ENCODE results near the gene PLA2G15.

The PLA2G15 gene, protein sequence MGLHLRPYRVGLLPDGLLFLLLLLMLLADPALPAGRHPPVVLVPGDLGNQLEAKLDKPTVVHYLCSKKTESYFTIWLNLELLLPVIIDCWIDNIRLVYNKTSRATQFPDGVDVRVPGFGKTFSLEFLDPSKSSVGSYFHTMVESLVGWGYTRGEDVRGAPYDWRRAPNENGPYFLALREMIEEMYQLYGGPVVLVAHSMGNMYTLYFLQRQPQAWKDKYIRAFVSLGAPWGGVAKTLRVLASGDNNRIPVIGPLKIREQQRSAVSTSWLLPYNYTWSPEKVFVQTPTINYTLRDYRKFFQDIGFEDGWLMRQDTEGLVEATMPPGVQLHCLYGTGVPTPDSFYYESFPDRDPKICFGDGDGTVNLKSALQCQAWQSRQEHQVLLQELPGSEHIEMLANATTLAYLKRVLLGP

DNA sequence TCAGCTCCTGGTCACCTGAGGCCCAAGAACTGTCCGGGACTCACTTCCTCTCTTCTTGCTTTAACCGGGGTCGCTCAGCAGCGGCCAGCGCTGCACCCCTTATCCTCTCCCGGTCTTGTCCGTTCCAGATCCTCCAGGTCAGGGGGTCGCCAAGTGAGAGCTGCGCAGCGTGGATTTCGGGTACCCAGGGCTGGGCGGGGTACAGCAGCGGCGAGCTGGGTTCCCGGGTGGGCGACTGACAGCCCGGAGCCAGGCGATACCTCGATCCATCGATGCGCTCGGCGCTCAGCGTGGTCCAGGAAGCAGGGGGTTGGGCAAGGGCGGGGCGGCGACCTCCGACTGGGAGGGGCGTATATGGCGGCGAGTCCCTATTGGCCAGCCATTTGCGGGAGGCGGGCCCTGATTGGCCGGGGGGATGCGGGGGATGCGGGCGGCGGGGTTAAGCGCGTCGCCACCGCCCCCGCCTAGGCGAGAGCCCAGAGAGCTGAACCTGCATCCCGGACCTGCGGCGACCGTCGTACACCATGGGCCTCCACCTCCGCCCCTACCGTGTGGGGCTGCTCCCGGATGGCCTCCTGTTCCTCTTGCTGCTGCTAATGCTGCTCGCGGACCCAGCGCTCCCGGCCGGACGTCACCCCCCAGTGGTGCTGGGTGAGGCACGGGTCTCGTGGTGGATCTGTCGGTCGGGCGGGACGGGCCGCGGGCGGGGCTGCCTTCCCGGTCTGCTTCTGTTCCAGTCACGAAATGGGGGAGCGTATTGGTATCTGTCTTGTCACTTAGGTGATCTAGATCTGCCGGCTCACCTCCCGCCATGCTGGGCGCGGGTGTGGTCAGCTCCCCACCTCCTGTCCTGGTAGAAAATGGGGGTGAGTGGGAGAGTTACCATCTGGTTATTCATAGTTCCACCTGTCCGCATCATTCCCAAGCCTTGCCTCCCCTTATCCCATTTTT lies at the start of gene PLA2G15:
TSS of gene PLA2G15 (plus strand) at position 471 of the 951 bp plus-strand sequence. CDS start at position 525, 54 bp downstream.
- DNase-seq, result peak; percentile 82

DNA sequence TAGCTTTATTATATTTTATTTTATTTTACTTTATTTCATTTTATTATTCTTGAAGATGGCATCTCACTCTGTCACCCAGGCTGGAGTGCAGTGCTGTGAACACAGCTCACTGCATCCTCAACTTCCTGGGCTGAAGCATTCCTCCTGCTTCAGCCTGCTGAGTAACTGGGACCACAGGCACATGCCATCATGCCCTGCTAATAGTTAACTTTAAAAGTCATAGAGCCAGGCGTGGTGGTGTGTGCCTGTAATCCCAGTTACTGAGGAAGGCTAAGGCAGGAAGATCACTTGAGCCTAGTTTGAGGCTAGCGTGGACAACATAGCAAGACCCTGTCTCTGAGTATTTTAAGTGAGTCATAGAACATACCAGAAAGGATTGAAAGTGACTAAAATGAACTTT lies 47.9 kb upstream of the PLA2G15 start:
- DNase-seq, result no peak

DNA sequence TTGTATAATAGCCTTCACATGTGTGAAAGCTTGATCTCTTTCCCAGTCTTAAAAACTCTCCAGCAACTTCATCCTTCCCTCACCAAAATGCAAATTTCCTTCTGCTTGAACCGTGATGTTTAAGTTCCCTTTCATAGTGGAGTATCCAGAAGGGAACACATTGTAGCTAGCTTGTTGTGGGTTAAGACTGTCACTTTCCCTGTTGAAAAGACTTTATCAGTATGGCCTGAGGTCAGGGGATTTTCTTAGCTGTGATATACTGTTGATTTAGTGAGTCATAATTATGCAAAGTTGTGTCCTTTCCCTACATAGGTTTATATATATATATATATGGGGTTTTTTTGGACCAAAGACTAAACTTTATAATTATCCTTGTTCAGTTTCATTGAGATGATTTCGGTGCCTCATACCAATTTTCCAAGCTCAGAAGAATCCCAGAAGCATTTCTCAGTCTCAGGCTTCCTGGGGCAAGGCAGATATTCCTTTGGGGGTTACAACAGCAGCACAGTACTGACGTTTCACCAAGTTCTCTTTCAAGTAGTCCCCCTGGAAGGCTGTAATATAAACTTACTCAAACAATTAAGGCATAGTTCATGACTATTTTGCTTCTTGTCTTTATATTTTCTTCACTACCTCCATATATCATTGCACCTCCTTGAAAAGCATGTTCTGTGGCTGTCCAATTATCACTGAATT lies 44.9 kb upstream of the PLA2G15 start:
- DNase-seq, result no peak

DNA sequence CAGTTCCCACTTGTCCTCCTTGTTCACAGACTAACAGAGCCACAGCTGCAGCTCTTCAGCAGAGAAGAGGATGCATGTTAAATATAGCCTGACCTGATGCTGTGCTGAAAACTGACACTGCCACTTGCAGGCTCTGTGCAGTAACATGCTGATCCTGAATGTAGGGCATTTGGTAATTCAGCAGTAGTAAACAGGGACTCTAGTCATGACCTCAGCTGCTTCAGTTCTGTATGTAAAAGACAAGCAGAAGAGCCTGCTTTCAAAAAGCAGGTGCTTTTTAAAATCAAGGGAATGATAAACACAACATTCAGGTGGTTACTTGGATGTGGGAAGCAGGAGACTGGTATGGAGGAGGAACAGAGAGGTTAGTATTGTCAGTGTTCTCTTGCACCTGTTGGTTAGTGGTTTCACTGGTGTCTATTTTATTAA lies 43.1 kb upstream of the PLA2G15 start:
- peak; percentile 84 for DNase-seq

DNA sequence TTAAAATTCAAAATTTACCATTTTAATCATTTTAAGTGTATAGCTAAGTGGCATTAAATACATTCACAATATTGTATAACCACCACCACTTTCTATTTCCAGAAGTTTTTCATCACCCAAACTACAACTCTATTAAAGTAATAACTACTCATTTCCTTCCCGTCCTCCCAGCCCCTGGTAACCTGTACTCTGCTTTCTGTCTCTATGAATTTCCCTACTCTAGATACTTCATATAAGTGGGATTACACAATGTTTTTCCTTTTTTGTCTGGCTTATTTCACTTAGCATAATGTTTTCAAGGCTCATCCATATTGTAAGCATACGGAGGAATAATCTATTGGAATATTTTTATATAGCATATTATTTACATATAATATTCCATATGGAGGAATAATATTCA lies 38.9 kb upstream of the PLA2G15 start:
- no peak for DNase-seq

DNA sequence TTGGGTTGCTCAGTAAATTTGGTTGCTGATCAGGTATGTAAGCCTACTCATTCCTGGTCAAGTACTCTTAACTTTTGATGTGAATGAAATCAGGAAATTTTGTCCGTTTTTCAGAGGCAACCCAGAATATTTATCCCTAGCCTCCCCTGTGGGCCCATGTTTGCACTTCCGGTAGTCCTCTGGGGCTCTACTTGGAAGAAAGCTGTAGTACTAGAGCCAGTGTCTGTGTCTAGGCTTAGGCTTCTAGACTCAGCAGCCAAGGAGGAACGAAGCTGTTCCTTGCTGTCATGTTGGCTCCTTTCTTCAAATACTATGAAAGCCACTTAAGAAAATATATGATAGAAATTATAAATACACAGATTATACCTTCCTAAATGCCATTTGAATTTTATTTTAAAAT lies 30.4 kb upstream of the PLA2G15 start:
- no peak for DNase-seq

DNA sequence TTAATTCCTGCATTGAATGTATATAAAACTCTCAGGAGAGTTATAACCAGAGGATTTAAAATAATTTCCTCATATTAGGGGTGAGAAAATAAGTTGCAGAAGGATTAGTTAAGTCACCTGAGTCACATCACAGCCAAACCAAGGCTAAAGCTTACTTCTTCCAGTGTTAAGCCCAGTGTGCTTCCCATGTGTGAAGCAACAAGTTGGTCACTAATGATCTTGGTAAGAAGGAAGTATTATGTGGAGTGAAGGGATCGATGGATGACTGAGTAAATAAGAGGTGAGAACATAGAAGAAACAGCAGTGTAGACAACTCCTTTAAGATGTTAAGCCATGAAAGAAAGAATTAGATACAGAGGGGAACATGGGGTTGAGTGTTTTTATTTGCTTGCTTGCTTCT lies 29.9 kb upstream of the PLA2G15 start:
- no peak for DNase-seq

DNA sequence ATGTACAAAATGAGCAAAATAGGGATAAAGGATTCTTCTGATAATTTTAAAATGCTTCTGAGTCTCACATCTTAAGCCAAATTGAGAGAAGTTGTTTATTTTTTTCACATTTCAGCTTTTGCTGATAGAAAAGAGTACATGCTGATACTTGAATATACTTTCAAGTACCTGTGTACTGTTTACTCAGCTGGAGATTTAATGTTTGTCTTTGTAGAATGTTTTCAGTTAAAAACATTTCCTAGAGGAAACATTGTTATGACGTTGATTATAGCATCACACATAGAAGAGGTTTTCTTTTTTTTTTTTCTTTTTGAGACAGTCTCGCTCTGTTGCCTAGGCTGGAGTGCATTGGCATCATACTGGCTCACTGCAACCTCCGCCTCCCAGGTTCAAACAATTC lies 28.9 kb upstream of the PLA2G15 start:
- no peak for DNase-seq

DNA sequence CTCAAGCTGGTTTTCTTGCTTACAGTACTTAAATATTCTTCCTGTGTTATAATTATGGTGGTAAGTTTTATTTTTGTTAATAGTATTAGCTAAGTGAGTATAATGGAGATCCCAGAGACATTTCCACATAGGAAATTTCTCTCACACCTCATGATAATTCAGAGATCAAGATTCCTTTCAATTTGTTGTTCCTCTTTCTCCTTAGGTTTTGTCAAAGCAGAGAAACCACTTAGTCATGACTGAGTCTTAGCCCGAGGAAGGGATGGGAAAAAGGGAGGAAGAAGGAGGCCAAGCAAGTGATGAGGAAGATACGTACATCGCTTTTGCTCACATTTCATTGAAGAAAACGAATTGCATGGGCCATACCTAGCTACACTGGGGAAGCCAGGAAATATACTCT lies 27.7 kb upstream of the PLA2G15 start:
- DNase-seq, result no peak

DNA sequence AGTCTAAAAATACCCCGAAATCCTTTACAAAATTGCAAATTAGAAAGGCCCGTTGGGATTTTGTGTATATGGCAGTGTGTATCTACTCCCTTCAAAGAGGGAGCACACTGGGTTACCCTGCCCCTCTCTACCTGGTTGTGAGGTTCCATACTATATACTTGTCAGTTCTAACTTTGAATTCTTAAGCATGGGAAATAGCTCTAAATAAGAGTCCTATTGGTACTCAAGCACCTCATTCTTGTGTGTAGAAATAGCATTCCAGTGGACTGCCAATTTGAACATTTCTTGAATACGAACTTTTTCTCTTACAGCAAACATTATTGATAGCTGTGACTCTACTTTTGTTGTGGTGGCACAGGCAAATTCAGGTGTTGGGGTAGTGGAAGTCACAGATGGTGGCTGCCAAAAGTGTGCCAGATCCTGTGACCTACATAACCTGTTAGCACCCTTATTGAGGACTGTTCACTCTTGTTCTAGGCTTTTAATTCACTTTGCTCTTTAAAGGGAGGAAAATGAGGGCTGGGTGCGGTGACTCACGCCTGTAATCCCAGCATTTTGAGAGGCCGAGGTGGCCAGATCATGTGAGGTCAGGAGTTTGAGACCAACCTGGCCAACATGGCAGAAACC lies 25.3 kb upstream of the PLA2G15 start:
- no peak for DNase-seq

DNA sequence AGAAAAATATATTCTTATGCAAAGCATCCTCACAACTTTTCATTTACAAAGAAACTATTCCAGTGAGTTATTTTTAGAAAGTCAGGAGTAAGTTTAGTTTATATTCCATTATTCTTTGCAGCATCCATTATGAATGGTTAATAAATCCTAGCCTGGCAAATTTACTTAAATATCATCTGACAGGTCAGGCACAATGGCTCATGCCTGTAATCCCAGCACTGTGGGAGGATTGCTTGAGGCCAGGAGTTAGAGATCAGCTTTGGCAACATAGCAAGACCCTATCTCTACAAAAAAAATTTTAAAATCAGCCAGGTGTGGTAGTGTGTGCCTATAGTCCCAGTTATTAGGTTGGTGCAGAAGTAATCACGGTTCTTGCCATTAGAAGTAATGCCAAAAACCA lies 22.1 kb upstream of the PLA2G15 start:
- DNase-seq, result no peak

DNA sequence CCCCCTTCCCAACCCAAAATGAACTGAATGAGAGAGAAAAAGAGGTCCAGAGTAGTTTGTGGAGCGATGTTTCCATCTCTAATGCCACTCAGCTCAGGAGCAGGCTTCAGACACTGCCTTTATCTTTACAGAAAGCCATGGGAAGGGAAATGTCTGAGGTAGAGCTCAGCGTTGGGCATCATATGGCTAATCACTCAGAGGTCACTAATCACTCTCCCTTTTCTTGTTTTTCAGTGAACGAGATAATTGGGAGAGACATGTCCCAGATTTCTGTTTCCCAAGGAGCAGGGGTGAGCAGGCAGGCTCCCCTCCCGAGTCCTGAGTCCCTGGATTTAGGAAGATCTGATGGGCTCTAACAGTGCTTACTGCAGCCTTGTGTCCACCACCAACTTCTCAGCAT lies 19.1 kb upstream of the PLA2G15 start:
- no peak for DNase-seq

DNA sequence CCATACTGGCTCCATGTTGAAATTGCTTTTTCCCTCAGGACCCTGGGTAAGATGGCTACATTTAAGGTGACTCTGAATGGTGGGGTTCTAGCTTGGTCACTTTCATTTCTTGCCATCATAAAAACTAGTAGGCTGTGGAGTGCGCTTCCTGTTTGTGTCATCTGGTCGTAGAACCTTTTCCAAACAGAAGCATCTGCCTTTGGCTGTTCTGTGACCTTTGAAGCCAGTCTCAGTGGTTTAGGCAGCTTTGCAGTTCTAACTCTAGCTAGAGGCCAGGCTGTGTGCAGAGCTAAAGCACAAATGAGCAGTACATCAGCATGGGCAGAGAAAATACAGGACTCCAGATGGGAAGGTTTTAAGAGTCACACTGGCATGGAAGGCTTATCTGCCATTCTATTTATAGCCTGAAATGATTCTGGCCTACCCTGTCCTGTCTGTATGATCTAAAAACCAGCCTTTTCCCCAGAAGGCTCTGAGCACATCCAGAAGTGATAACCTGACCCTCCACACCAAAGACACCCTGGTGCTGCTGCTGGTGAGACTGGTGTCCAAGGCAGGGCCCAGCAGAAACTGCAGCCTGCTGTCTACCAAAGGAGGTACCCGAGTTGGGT lies 17.9 kb upstream of the PLA2G15 start:
- no peak for DNase-seq

DNA sequence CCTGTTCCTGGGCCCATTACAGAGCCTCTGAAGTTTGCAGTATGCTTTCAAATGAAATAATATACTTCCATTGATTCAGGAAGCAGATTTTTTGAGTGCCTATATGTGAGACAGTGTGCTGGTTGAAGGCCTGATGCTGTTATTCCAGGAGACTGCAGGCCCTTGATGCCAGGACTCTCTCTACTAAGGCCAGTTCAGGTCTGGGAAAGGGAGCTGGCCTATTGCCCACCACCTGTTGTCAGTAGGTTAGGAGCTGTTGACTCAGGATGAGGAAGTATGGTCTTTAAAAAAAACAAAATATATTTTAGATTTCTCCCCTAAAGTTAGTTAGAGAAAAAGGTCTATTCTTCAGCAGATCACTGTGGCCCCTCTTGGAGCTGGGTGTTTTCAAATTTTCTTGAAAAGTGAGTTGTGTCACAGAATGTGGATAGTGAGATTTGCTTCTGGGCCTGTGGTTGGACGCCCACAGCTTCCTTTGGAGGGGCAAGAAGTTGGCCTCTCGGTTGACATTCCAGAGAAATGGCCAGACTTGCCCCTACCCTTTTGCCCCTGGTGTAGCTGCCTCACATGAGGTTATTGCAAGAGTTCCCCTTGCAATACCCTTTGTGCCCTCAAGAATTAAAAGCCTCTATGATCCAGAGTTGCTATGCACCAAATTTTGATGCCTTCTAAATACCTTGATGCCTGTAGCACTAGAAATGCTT lies 17.2 kb upstream of the PLA2G15 start:
- DNase-seq, result no peak

DNA sequence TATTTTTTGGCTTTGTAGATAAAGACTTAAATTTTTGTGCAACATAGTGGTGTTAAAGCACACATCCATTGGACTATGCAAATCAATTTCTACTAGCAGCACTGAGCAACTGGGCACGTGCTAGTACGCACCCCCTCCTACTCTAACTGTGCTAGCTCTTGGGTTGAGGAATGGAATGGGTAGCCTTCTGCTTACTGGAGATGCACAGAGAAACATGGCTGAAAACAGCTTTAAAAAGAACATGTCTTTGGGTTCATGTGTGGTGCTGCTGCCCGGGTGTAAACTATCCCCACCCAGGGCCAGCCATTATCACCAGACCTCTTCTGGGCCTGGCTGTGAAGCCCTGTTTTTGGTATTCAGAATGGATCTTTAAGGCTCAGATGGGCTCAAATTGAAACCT lies 16.5 kb upstream of the PLA2G15 start:
- DNase-seq, result no peak

DNA sequence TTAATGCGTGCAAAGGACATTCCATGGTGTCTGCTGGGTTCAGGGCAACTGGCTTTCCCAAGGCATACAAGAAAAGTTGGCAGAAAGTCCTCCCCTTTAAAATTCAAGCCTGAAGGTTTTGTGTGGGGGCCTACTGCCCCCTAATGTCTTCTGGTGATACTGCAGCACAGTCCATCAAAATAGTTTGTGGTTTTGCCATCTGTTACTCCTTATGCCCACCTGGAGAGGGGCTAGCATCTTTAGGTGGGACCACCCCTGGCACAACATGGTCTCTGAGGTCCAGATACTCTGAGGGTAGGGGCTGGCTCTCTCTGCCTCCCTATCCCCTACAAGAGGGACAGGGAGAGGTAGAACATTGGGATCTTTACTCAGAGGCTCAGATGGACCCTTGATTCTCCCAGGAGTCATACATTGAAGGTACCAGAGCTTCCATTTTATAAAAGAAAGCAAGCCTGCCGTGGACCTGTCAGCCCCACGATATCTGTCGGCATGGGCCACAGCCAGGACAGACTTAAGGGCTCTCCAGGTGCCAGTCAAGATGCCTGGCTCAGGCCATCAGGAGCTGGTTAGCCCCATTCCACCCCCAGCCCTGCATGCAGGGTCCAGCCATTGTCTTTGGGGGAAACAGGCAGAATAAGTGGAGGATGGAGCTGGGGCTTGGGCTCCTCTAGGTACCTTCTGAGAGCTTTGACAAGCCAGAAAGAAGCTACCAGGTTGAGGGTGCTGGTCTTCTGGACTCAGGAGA lies 15.6 kb upstream of the PLA2G15 start:
- DNase-seq, result peak; percentile 47

DNA sequence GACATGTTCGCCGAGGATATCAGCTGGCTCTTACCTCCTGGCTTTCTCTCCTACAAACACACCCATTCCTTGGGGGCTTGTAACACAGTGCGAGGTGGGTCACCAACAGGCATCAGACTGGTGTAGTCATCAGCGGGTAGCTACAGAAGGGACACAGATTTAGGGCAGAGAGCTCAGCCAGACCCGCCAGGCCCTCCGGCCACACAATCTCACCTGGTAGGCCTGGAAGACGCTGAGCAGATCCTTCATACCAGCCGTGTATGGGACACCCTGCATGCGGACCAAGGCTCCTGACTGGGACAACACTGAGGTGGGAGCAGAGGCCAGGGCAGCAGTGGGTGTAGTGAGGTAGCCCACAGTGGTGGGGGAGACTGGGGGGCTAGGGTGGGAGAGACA lies 15.0 kb upstream of the PLA2G15 start:
- DNase-seq, result no peak

DNA sequence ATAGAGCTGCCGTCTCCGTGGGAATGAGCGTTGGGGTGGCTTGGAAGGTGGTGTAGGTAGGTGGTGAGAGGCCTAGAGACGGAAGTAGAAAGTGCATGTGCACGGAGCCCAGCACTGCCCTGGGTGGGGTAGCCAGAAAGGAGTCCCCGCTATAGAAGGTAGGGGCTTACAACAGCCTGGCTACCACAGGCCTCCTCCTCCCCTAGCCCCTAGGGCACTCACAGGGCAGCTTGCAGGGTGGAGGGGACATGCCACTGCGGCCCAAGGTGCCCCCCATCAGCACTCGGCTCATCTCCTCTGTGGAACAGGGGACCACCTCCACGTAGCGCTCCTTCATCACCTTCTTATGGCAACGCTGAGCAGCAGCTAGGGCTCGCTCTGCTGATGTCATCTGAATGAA lies 14.2 kb upstream of the PLA2G15 start:
- DNase-seq, result no peak

DNA sequence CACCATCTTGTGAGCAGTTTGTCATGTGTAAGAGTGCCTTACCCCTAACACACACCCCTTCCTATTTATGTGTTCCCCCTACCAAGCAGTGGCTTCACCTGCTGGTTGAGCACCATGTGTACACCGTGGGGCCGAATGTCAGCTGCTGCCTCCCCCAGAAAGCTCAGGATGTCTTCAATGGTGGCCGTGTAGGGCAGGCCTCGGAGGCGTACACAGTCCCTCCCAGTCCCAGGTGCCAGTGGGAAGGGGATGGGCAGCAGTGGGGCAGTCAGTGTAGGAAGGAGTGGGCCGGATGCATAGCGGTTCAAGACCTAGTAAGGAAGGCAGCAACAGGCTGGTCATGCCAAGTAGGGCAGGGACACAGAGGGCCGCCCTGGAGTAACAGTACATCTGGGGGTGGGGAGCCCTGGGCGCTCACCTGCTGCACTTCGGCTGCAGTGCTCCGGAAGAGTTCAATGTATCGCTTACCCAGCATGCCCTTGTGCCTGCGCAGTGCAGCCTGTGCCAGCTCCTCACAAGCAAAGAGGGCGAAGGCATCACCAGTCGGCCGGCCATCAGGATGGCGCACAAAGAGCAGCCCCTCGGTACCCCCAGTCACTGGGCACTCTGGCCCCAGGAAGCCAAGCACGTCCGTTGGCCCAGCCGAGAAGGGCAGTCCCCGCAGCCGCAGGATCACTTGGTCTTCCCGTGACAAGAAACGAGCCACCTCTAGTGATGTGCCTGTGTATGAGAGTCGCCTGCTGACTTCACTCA lies 13.6 kb upstream of the PLA2G15 start:
- no peak for DNase-seq

DNA sequence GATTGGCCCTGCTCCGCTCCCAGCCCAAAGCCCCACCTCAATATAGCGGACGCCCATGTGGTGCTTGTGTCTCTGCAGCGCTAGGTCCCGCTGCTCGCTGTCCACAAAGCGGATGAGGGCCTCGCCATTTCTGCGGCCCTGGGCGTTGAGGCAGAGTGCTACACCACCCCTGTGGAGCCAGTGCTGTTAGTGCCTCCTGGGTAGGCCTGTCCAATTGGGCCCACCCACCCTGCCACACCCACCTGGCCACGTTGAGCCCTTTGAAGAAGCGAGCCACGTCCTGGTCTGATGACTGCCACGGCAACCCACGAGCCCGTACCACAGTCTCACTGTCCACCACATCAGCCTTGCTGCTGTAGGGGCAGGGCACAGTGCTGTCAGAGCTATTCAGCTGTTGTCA lies 12.8 kb upstream of the PLA2G15 start:
- DNase-seq, result no peak
